H1 (cell line): Measurements from ENCODE around the gene GALNT5.

Experiments
- ASH2L ChIP-seq: fragments of 200-600, 300-600 bp; sonication (generic); IDR thresholded peaks from one replicate; pipeline ENCODE4 v1.7.1; 2017; ENCODE audit warnings: low read length
- CBX8 ChIP-seq: fragments of 300-800, 300-1000 bp; sonication (generic); IDR thresholded peaks from 2 replicates; pipeline ENCODE4 v1.7.1; 2016; ENCODE audit warnings: low read depth, low read length, borderline replicate concordance
- GABPA ChIP-seq: IDR thresholded peaks from 2 replicates; pipeline ENCODE4 v1.6.1; 2011; ENCODE audit warnings: mild to moderate bottlenecking, low read length, moderate library complexity, borderline replicate concordance; ENCODE audit not compliant: insufficient read depth
- SIN3A ChIP-seq, 2 experiments: IDR thresholded peaks in 1 of 2; conservative IDR thresholded peaks in 1 of 2; 2 replicates each; pipeline ENCODE4 v1.6.1; 2011 to 2012; ENCODE audit warnings: low read length in 2 of 2, improper control_type of control experiment in 1 of 2, low read depth in 1 of 2, mild to moderate bottlenecking in 1 of 2
- TF ChIP-seq, protein P1 (sequence below), 3 experiments: IDR thresholded peaks; 1 replicate in 2 of 3; 2 replicates in 1 of 3; pipeline versions ENCODE4 v1.5.1 to v1.6.1; 2011; ENCODE audit warnings: low read length in 3 of 3, mild to moderate bottlenecking in 3 of 3, inconsistent platforms in 2 of 3, low read depth in 1 of 3, moderate library complexity in 1 of 3; ENCODE audit not compliant: insufficient read depth in 1 of 3; ENCODE audit errors: control extremely low read depth in 1 of 3

DNA sequence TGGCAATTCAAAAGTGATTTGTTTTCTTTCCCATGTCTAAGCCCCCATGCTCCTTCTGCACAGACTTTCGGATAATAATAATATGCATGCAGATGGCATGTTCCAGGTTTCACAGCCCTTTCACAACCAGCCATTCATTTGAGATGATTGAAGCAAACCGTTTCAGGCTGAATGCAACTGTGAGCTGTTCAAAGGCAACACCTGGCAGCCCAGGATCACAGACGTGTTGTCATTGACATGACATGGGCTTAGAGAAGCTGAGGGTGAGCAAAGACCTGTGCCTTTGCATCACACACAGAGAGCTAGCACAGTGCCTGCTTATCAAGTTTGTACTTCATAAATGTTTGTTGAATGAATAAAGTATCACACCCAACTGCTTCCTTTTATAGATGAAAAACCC, 80.5 kb downstream of the GALNT5 start:
- no peak for TF ChIP-seq GABPA
- TF ChIP-seq, protein P1, sequence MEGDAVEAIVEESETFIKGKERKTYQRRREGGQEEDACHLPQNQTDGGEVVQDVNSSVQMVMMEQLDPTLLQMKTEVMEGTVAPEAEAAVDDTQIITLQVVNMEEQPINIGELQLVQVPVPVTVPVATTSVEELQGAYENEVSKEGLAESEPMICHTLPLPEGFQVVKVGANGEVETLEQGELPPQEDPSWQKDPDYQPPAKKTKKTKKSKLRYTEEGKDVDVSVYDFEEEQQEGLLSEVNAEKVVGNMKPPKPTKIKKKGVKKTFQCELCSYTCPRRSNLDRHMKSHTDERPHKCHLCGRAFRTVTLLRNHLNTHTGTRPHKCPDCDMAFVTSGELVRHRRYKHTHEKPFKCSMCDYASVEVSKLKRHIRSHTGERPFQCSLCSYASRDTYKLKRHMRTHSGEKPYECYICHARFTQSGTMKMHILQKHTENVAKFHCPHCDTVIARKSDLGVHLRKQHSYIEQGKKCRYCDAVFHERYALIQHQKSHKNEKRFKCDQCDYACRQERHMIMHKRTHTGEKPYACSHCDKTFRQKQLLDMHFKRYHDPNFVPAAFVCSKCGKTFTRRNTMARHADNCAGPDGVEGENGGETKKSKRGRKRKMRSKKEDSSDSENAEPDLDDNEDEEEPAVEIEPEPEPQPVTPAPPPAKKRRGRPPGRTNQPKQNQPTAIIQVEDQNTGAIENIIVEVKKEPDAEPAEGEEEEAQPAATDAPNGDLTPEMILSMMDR (IDR thresholded peaks at IDR 0.05; ENCODE audit: control extremely low read depth in 1 of 3, insufficient read depth in 1 of 3, low read depth in 1 of 3, low read length in 3 of 3): no peak
- no peak for TF ChIP-seq CBX8
- no peak for TF ChIP-seq SIN3A (conservative IDR thresholded peaks at IDR 0.05 in 1 of 2, IDR thresholded peaks at IDR 0.05 in 1 of 2; ENCODE audit: low read depth in 1 of 2, low read length in 2 of 2)
- no peak for TF ChIP-seq ASH2L
